Brain microvascular endothelial cell (primary cell): ENCODE data around the gene SRGAP3.

ENCODE experiments used
- DNase-seq: peaks from one replicate; pipeline ENCODE4 v3.0.0-alpha.2; 2020
- H3K27ac ChIP-seq: fragments of 250-450 bp; sonication (Bioruptor Pico); 2 replicates; pipeline ENCODE4 v1.5.1; 2020; ENCODE audit warnings: mild to moderate bottlenecking, moderate library complexity
- H3K27me3 ChIP-seq: fragments of 250-450 bp; sonication (Bioruptor Pico); replicated peaks from 2 replicates; pipeline ENCODE4 v1.5.1; 2020; ENCODE audit warnings: mild to moderate bottlenecking
- H3K36me3 ChIP-seq: fragments of 250-450 bp; sonication (Bioruptor Pico); replicated peaks from 2 replicates; pipeline ENCODE4 v1.5.1; 2020; ENCODE audit warnings: mild to moderate bottlenecking
- H3K4me3 ChIP-seq: 2 replicates; pipeline ENCODE4 v1.5.1; 2011; ENCODE audit warnings: low read depth, mild to moderate bottlenecking, control low read depth, low read length, moderate library complexity
- CTCF ChIP-seq: IDR thresholded peaks from 2 replicates; pipeline ENCODE4 v1.5.1; 2011; ENCODE audit warnings: low read depth, mild to moderate bottlenecking, moderate library complexity, low read length, control low read depth, inconsistent platforms; ENCODE audit errors: missing control alignments
- in situ Hi-C: cut with HindIII; loops from 2 replicates; pipeline ENCODE4 v1.10.0; 2017; ENCODE audit warnings: low sequenced_read_pairs, low pct_ligation_motif_present

SRGAP3 gene

GRCh38 chr3:9222956-9223639 is 26.3 kb downstream of the SRGAP3 start:
- no peak for DNase-seq
- peaks cover under 1% of the 10 kb centered on the region for H3K27me3 ChIP-seq
- in situ Hi-C loops = no loop called here
- no peak overlapping the region for H3K27ac ChIP-seq
- TF ChIP-seq CTCF = no peak
- no peak overlapping the region for H3K4me3 ChIP-seq
- H3K36me3 ChIP-seq = no peaks in the 10 kb centered on the region

GRCh38 chr3:9222049-9222448 is 27.4 kb downstream of the SRGAP3 start:
- no peak for TF ChIP-seq CTCF
- H3K27me3 ChIP-seq = peaks cover 2% of the 10 kb centered on the region
- H3K4me3 ChIP-seq = no peak overlapping the region
- in situ Hi-C loops = no loop called here
- H3K27ac ChIP-seq = no peak overlapping the region
- no peaks in the 10 kb centered on the region for H3K36me3 ChIP-seq
- no peak for DNase-seq

- Histone ChIP-seq H3K27me3 (peaks cover 2% of the 10 kb centered on the region), H3K4me3 (no peak overlapping the region), H3K36me3 (no peaks in the 10 kb centered on the region), H3K27ac (no peak overlapping the region)
- TF ChIP-seq CTCF = no peak
- no peak for DNase-seq
- in situ Hi-C loops = no loop called here
These were observed 31.0 kb downstream of the SRGAP3 start for GRCh38 chr3:9218514-9218846.

GRCh38 chr3:9217784-9218513 is 31.5 kb downstream of the SRGAP3 start:
- Histone ChIP-seq H3K27me3 (peaks cover 2% of the 10 kb centered on the region), H3K36me3 (no peaks in the 10 kb centered on the region), H3K4me3 (no peak overlapping the region), H3K27ac (no peak overlapping the region)
- in situ Hi-C loops = no loop called here
- TF ChIP-seq CTCF = no peak
- DNase-seq = no peak

- DNase-seq = no peak
- TF ChIP-seq CTCF = no peak
- in situ Hi-C loops = no loop called here
- Histone ChIP-seq H3K27ac (no peak overlapping the region), H3K36me3 (no peaks in the 10 kb centered on the region), H3K27me3 (peaks cover 2% of the 10 kb centered on the region), H3K4me3 (no peak overlapping the region)
These were observed 32.7 kb downstream of the SRGAP3 start for GRCh38 chr3:9216736-9217135.

GRCh38 chr3:9214599-9214998 is 34.8 kb downstream of the SRGAP3 start:
- DNase-seq = peak; percentile 21
- no peak for TF ChIP-seq CTCF

More at GRCh38 chr3:9214599-9214998, 34.8 kb downstream of the SRGAP3 start:
- Histone ChIP-seq H3K4me3 (no peak overlapping the region), H3K36me3 (no peaks in the 10 kb centered on the region), H3K27me3 (peaks cover 2% of the 10 kb centered on the region), H3K27ac (no peak overlapping the region)
- in situ Hi-C loops = no loop called here
